GM23338 (cell line): ENCODE results near the gene ABCF2. TPM values are rescaled to one million over a fixed set of nuclear protein-coding genes. Genes with fewer than 3 reads are reported as not detected.

Experiments used
- ATAC-seq: fragments of 200-7000 bp; cut with Tn5 transposase; 3 replicates; pipeline ENCODE4 v1.9.1; 2020
- DNase-seq: peaks from one replicate; pipeline ENCODE4 v3.0.0-alpha.2; 2015; ENCODE audit warnings: low spot score
- H2AFZ ChIP-seq: fragments of 200-600 bp; sonication (generic); 2 replicates; pipeline ENCODE4 v1.8.0; 2016; ENCODE audit warnings: antibody characterized with exemption, mild to moderate bottlenecking, moderate library complexity
- H3F3A ChIP-seq: fragments of 200-600 bp; sonication (generic); replicated peaks from 2 replicates; pipeline ENCODE4 v1.8.0; 2017; ENCODE audit warnings: antibody characterized with exemption, mixed run types, low read depth
- H3K27ac ChIP-seq: fragments of 200-600 bp; sonication (generic); 2 replicates; pipeline ENCODE4 v1.6.1; 2016; ENCODE audit warnings: low read depth
- H3K27me3 ChIP-seq: fragments of 200-600 bp; sonication (generic); 2 replicates; pipeline ENCODE4 v1.8.0; 2016; ENCODE audit warnings: mild to moderate bottlenecking, mixed run types, moderate library complexity; ENCODE audit not compliant: insufficient read depth
- H3K36me3 ChIP-seq: fragments of 200-600 bp; sonication (generic); 2 replicates; pipeline ENCODE4 v1.8.0; 2016; ENCODE audit warnings: mild to moderate bottlenecking; ENCODE audit not compliant: insufficient read depth
- H3K4me1 ChIP-seq: fragments of 200-600 bp; sonication (generic); 2 replicates; pipeline ENCODE4 v1.8.0; 2016; ENCODE audit warnings: mild to moderate bottlenecking, moderate library complexity; ENCODE audit not compliant: insufficient read depth
- H3K4me2 ChIP-seq: fragments of 200-600 bp; sonication (generic); 2 replicates; pipeline ENCODE4 v1.7.1; 2017; ENCODE audit warnings: mixed run types
- H3K4me3 ChIP-seq: fragments of 200-600 bp; sonication (generic); 2 replicates; pipeline ENCODE4 v1.6.1; 2016; ENCODE audit warnings: mixed run types
- H3K79me2 ChIP-seq: fragments of 200-600 bp; sonication (generic); replicated peaks from 2 replicates; pipeline ENCODE4 v1.8.0; 2017; ENCODE audit warnings: mild to moderate bottlenecking; ENCODE audit not compliant: insufficient read depth
- H3K9me2 ChIP-seq: fragments of 200-600 bp; sonication (generic); 2 replicates; pipeline ENCODE4 v1.8.0; 2017; ENCODE audit not compliant: insufficient read depth
- H4K20me1 ChIP-seq: fragments of 200-600 bp; sonication (generic); replicated peaks from 2 replicates; pipeline ENCODE4 v1.8.0; 2017; ENCODE audit warnings: mild to moderate bottlenecking; ENCODE audit not compliant: insufficient read depth
- H3K27ac Mint-ChIP-seq: 2 replicates; pipeline ENCODE4 v1.8.0; 2020; ENCODE audit warnings: inconsistent platforms, mild to moderate bottlenecking, moderate library complexity, mixed read lengths
- H3K27me3 Mint-ChIP-seq: 3 replicates; pipeline ENCODE4 v1.8.0; 2022; ENCODE audit warnings: low read depth, mild to moderate bottlenecking, moderate library complexity, mixed read lengths, inconsistent platforms; ENCODE audit not compliant: insufficient read depth, poor library complexity
- H3K36me3 Mint-ChIP-seq: 3 replicates; pipeline ENCODE4 v1.8.0; 2021; ENCODE audit warnings: low read depth, mild to moderate bottlenecking, inconsistent platforms, moderate library complexity, mixed read lengths
- H3K4me1 Mint-ChIP-seq: 3 replicates; pipeline ENCODE4 v1.8.0; 2020; ENCODE audit warnings: mild to moderate bottlenecking, inconsistent platforms, mixed read lengths
- H3K4me3 Mint-ChIP-seq: 3 replicates; pipeline ENCODE4 v1.8.0; 2021; ENCODE audit warnings: moderate library complexity, mild to moderate bottlenecking, inconsistent platforms, mixed read lengths
- H3K9me3 Mint-ChIP-seq: 3 replicates; pipeline ENCODE4 v1.8.0; 2020; ENCODE audit warnings: moderate library complexity, mild to moderate bottlenecking, inconsistent platforms, mixed read lengths
- CREB1 ChIP-seq: fragments of 250-450 bp; sonication (Bioruptor Pico); IDR thresholded peaks from 2 replicates; pipeline ENCODE4 v1.5.0; 2020; ENCODE audit warnings: low read depth, mild to moderate bottlenecking, moderate library complexity
- CTCF ChIP-seq, 2 experiments: fragments of 200-600 bp in 1 of 2; sonication (generic) in 1 of 2; conservative IDR thresholded peaks; 2 replicates each; pipeline versions ENCODE4 v1.5.1 to v1.6.1; 2016 to 2017; ENCODE audit warnings: antibody characterized with exemption in 2 of 2, low read depth in 2 of 2, mild to moderate bottlenecking in 2 of 2, moderate library complexity in 1 of 2
- ETS1 ChIP-seq: IDR thresholded peaks from 2 replicates; pipeline ENCODE4 v1.6.1; 2016; ENCODE audit warnings: antibody characterized with exemption
- EZH2 ChIP-seq: fragments of 200-600 bp; sonication (generic); IDR thresholded peaks from one replicate; pipeline ENCODE4 v1.8.0; 2017; ENCODE audit warnings: antibody characterized with exemption, mild to moderate bottlenecking, low read depth; ENCODE audit not compliant: unreplicated experiment
- EZH2phosphoT487 ChIP-seq: fragments of 200-600 bp; sonication (generic); IDR thresholded peaks from one replicate; pipeline ENCODE4 v1.8.1; 2018; ENCODE audit warnings: antibody characterized with exemption; ENCODE audit not compliant: unreplicated experiment
- JUNB ChIP-seq: IDR thresholded peaks from one replicate; pipeline ENCODE4 v1.6.1; 2016; ENCODE audit warnings: antibody characterized with exemption; ENCODE audit not compliant: unreplicated experiment
- NANOG ChIP-seq: IDR thresholded peaks from 2 replicates; pipeline ENCODE4 v1.6.1; 2016; ENCODE audit warnings: antibody characterized with exemption, borderline replicate concordance
- POLR2AphosphoS5 ChIP-seq: IDR thresholded peaks from 2 replicates; pipeline ENCODE4 v1.6.1; 2016; ENCODE audit warnings: antibody characterized with exemption, low read depth
- STAT1 ChIP-seq: IDR thresholded peaks from one replicate; pipeline ENCODE4 v1.6.1; 2016; ENCODE audit warnings: antibody characterized with exemption; ENCODE audit not compliant: unreplicated experiment
- ZNF114 ChIP-seq: fragments of 250-450 bp; sonication (Bioruptor Pico); IDR thresholded peaks from 2 replicates; pipeline ENCODE4 v1.5.0; 2020; ENCODE audit warnings: mild to moderate bottlenecking, moderate library complexity
- ZNF331 ChIP-seq: fragments of 250-450 bp; sonication (Bioruptor Pico); IDR thresholded peaks from 2 replicates; pipeline ENCODE4 v1.5.0; 2020; ENCODE audit warnings: low read depth, mild to moderate bottlenecking, moderate library complexity
- ZNF462 ChIP-seq: fragments of 250-450 bp; sonication (Bioruptor Pico); IDR thresholded peaks from 2 replicates; pipeline ENCODE4 v1.5.0; 2020; ENCODE audit warnings: mild to moderate bottlenecking, moderate library complexity
- polyA plus RNA-seq: library from polyadenylated mRNA; unstranded; fragments of >200 nt; fragmentation: Nextera tagmentation; extraction: Ambion mirVana; gene quantifications from 2 replicates; pipeline ENCODE4 v1.2.1, GENCODE V29; 2016
- total RNA-seq: library from RNA; depleted of rRNA; stranded (reverse); fragments of >200 nt; shearing (Covaris generic); gene quantifications from 2 replicates; pipeline ENCODE4 v1.2.3, GENCODE V29; 2014

ABCF2 gene
- total and polyA plus RNA-seq, 2 experiments from 2014 or later: 18.7 to 58.7 TPM

GRCh38 chr7:151208253-151208862 is 18.6 kb downstream of the ABCF2 start (continued):
- no peak for TF ChIP-seq ZNF462 (CRISPR knock-in tag)

GRCh38 chr7:151207804-151208203 is 19.2 kb downstream of the ABCF2 start:
- no peak for DNase-seq
- H3K27ac ChIP-seq: no peak overlapping the region
- H3K9me2 ChIP-seq: no peaks in the 10 kb centered on the region
- no peaks in the 10 kb centered on the region for H3K79me2 ChIP-seq
- peaks cover 7% of the 10 kb centered on the region for H3K4me1 ChIP-seq
- Mint-ChIP-seq H3K4me3 (no peak overlapping the region), H3K27me3 (peaks cover 17% of the 10 kb centered on the region), H3K4me1 (peaks cover 15% of the 10 kb centered on the region), H3K36me3 (peaks cover 9% of the 10 kb centered on the region; the same call in 2 of the 3 replicates), H3K27ac (no peak overlapping the region), H3K9me3 (no peaks in the 10 kb centered on the region)
- H3F3A ChIP-seq: no peaks in the 10 kb centered on the region
- H4K20me1 ChIP-seq: no peaks in the 10 kb centered on the region; the same call in 1 of the 2 replicates
- no peaks in the 10 kb centered on the region for H3K27me3 ChIP-seq
- H2AFZ ChIP-seq: no peak overlapping the region
- no peak overlapping the region for H3K4me3 ChIP-seq
- H3K4me2 ChIP-seq: no peak overlapping the region
- ATAC-seq: no peak
- H3K36me3 ChIP-seq: 0 out of 2 replicates have a peak, but pooled peaks cover 4% of the 10 kb centered on the region
- TF ChIP-seq JUNB (no peak), ZNF331 (CRISPR knock-in tag) (no peak), EZH2phosphoT487 (no peak), ZNF114 (no peak), EZH2 (no peak), POLR2AphosphoS5 (no peak), CREB1 (CRISPR knock-in tag) (no peak), NANOG (no peak), ETS1 (no peak), CTCF (conservative IDR thresholded peaks at IDR 0.05; ENCODE audit: low read depth in 2 of 2) (no peak), STAT1 (no peak)
